ENCODE results near the gene ZNF564.

The ZNF564 gene

GRCh38 chr19:12484011-12484370 lies 67.3 kb downstream of the ZNF564 start:
- DNase-seq (no peak), ATAC-seq (no peak)
- H3K27ac Mint-ChIP-seq: no peak overlapping the region
- H3K9me3 Mint-ChIP-seq: no peaks in the 10 kb centered on the region
- H3K4me1 Mint-ChIP-seq: peaks cover 37% of the 10 kb centered on the region
- peak overlapping the region; percentile 90 for H3K4me3 Mint-ChIP-seq
- peaks cover 2% of the 10 kb centered on the region for H3K36me3 Mint-ChIP-seq (ENCODE audit: low read depth)
- H3K27me3 Mint-ChIP-seq: no peaks in the 10 kb centered on the region

GRCh38 chr19:12482509-12482886 lies 68.8 kb downstream of the ZNF564 start:
- ATAC-seq (no peak), DNase-seq (no peak)
- Mint-ChIP-seq H3K27me3 (no peaks in the 10 kb centered on the region), H3K36me3 (ENCODE audit: low read depth) (peaks cover 2% of the 10 kb centered on the region), H3K27ac (peak overlapping the region; percentile 23), H3K9me3 (no peaks in the 10 kb centered on the region), H3K4me1 (peaks cover 49% of the 10 kb centered on the region), H3K4me3 (peak overlapping the region; percentile 16)

GRCh38 chr19:12481781-12482508 lies 69.3 kb downstream of the ZNF564 start:
- no peaks in the 10 kb centered on the region for H3K9me3 Mint-ChIP-seq
- H3K4me1 Mint-ChIP-seq: peaks cover 49% of the 10 kb centered on the region
- H3K27me3 Mint-ChIP-seq: no peaks in the 10 kb centered on the region
- peak overlapping the region; percentile 16 for H3K4me3 Mint-ChIP-seq
- H3K36me3 Mint-ChIP-seq (ENCODE audit: low read depth): peaks cover 2% of the 10 kb centered on the region
- no peak for ATAC-seq
- H3K27ac Mint-ChIP-seq: no peak overlapping the region
- no peak for DNase-seq

- H3K4me1 Mint-ChIP-seq: peaks cover 34% of the 10 kb centered on the region
- ATAC-seq (no peak), DNase-seq (no peak)
- no peaks in the 10 kb centered on the region for H3K9me3 Mint-ChIP-seq
- no peak overlapping the region for H3K4me3 Mint-ChIP-seq
- H3K36me3 Mint-ChIP-seq (ENCODE audit: low read depth): peaks cover 2% of the 10 kb centered on the region
- H3K27ac Mint-ChIP-seq: no peak overlapping the region
- H3K27me3 Mint-ChIP-seq: no peaks in the 10 kb centered on the region
Observed at GRCh38 chr19:12478234-12478941, 72.9 kb downstream of the ZNF564 start.
